Endothelial cell of umbilical vein (primary cell): ENCODE measurements around the gene DDX3X.

Experiments used
- EZH2 ChIP-seq: IDR thresholded peaks from 2 replicates; pipeline ENCODE4 v1.6.1; 2012; ENCODE audit warnings: borderline replicate concordance, low read depth, mild to moderate bottlenecking, moderate library complexity, low read length, inconsistent platforms; ENCODE audit not compliant: severe bottlenecking
- FOS ChIP-seq: IDR thresholded peaks from 2 replicates; pipeline ENCODE4 v1.6.1; 2011; ENCODE audit warnings: mild to moderate bottlenecking, low read length, moderate library complexity, borderline replicate concordance; ENCODE audit not compliant: insufficient read depth
- GATA2 ChIP-seq: IDR thresholded peaks from 2 replicates; pipeline ENCODE4 v1.7.0; 2011; ENCODE audit warnings: low read depth, mild to moderate bottlenecking, moderate library complexity, mixed read lengths, low read length; ENCODE audit not compliant: insufficient read length, insufficient read depth
- JUN ChIP-seq: IDR thresholded peaks from 2 replicates; pipeline ENCODE4 v1.6.1; 2011; ENCODE audit warnings: borderline replicate concordance, low read depth; ENCODE audit not compliant: insufficient read length, insufficient read depth
- POLR2A ChIP-seq: IDR thresholded peaks from 2 replicates; pipeline ENCODE4 v1.6.1; 2012; ENCODE audit warnings: low read depth, mild to moderate bottlenecking, control low read depth, low read length
- TF ChIP-seq, protein P1 (sequence below), 2 donors: IDR thresholded peaks; 1 replicate in 1 of 2; 2 replicates in 1 of 2; pipeline ENCODE4 v1.5.1; 2011; ENCODE audit warnings: low read length in 2 of 2, mild to moderate bottlenecking in 2 of 2, moderate library complexity in 2 of 2, control low read depth in 1 of 2, inconsistent platforms in 1 of 2, low read depth in 1 of 2; ENCODE audit not compliant: insufficient read depth in 1 of 2; ENCODE audit errors: extremely low read depth in 1 of 2
- TF ChIP-seq, protein P2 (sequence below): IDR thresholded peaks from 2 replicates; pipeline ENCODE4 v1.6.1; 2011; ENCODE audit not compliant: insufficient read depth, insufficient read length

DNA sequence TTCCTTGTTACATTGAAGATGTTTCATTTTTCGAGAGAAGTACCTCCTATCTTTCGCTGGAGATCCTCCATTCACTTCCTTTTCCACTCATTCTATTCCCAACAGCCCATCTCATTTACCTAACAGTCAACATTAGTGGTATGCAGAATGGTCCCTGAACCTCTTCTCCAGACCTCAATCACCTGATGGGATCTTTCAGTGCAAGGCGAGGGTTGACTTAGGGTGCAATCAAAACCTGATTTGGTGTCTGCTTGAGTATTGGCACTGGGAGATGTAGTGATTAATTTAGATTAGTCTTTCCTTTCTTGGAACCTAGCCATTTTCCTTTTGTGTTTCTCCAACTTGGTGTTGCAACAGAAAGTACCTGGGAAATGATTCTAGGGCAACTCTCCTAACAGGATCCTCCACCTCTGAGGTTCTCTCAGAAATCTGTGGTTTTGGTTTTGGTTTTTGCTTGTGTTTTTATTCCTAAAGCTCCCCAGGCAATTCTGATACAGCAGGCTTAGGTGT is 18.4 kb downstream of the DDX3X start:
- TF ChIP-seq, protein P1, sequence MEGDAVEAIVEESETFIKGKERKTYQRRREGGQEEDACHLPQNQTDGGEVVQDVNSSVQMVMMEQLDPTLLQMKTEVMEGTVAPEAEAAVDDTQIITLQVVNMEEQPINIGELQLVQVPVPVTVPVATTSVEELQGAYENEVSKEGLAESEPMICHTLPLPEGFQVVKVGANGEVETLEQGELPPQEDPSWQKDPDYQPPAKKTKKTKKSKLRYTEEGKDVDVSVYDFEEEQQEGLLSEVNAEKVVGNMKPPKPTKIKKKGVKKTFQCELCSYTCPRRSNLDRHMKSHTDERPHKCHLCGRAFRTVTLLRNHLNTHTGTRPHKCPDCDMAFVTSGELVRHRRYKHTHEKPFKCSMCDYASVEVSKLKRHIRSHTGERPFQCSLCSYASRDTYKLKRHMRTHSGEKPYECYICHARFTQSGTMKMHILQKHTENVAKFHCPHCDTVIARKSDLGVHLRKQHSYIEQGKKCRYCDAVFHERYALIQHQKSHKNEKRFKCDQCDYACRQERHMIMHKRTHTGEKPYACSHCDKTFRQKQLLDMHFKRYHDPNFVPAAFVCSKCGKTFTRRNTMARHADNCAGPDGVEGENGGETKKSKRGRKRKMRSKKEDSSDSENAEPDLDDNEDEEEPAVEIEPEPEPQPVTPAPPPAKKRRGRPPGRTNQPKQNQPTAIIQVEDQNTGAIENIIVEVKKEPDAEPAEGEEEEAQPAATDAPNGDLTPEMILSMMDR (IDR thresholded peaks at IDR 0.05; ENCODE audit: extremely low read depth in 1 of 2, insufficient read depth in 1 of 2, low read depth in 1 of 2, low read length in 2 of 2): no peak
- TF ChIP-seq, protein P2, sequence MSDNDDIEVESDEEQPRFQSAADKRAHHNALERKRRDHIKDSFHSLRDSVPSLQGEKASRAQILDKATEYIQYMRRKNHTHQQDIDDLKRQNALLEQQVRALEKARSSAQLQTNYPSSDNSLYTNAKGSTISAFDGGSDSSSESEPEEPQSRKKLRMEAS: no peak
- TF ChIP-seq POLR2A (no peak), EZH2 (no peak), GATA2 (peak; percentile 14), JUN (no peak), FOS (no peak)
